AG10803 (cell line): Measurements from ENCODE around the gene HSD17B14.

Experiments used
- DNase-seq: peaks from one replicate; pipeline ENCODE4 v3.0.0; 2010; ENCODE audit warnings: low read depth
- H3K4me3 ChIP-seq: 2 replicates; pipeline ENCODE4 v1.5.1; 2011; ENCODE audit warnings: mild to moderate bottlenecking, low read length, control low read depth
- CTCF ChIP-seq: conservative IDR thresholded peaks from 2 replicates; pipeline ENCODE4 v1.5.1; 2011; ENCODE audit warnings: mild to moderate bottlenecking, low read length, control low read depth, inconsistent platforms

The HSD17B14 gene

GRCh38 chr19:48780631-48781391, 55.5 kb downstream of the HSD17B14 start:
- no peak overlapping the region for H3K4me3 ChIP-seq
- peak; percentile 9 for DNase-seq
- no peak for TF ChIP-seq CTCF

- no peak for DNase-seq
- TF ChIP-seq CTCF = no peak
- H3K4me3 ChIP-seq = no peak overlapping the region
Measured at GRCh38 chr19:48779636-48780035, 56.7 kb downstream of the HSD17B14 start.

GRCh38 chr19:48777720-48778119, 58.6 kb downstream of the HSD17B14 start:
- H3K4me3 ChIP-seq = no peak overlapping the region
- no peak for TF ChIP-seq CTCF
- DNase-seq = no peak

- H3K4me3 ChIP-seq = no peak overlapping the region
- no peak for DNase-seq
- no peak for TF ChIP-seq CTCF
Measured at GRCh38 chr19:48777139-48777538, 59.2 kb downstream of the HSD17B14 start.

GRCh38 chr19:48772503-48772953, 63.8 kb downstream of the HSD17B14 start:
- no peak for TF ChIP-seq CTCF
- peak; percentile 40 for DNase-seq
- no peak overlapping the region for H3K4me3 ChIP-seq

- DNase-seq = no peak
- TF ChIP-seq CTCF = no peak
- H3K4me3 ChIP-seq = no peak overlapping the region
Measured at GRCh38 chr19:48770734-48771472, 65.4 kb downstream of the HSD17B14 start.

GRCh38 chr19:48770266-48770665, 66.0 kb downstream of the HSD17B14 start:
- DNase-seq = peak; percentile 81
- no peak overlapping the region for H3K4me3 ChIP-seq
- TF ChIP-seq CTCF = no peak
